Activated naive CD8-positive, alpha-beta T cell treated with anti-CD3 and anti-CD28 coated beads for 36 hours (primary cell): ENCODE results near the gene COG5. TPM values are rescaled to one million over a fixed set of nuclear protein-coding genes. Genes with fewer than 3 reads are reported as not detected.
A peak's percentile ranks its signal among the peaks of the same experiment; 100 is the strongest.

Experiments used
- DNase-seq: peaks from one replicate; pipeline ENCODE4 v3.0.0; 2021
- H3K27ac Mint-ChIP-seq: one replicate; pipeline ENCODE4 v1.8.0; 2022; ENCODE audit warnings: mild to moderate bottlenecking, moderate library complexity, mixed read lengths
- H3K27me3 Mint-ChIP-seq: one replicate; pipeline ENCODE4 v1.8.0; 2022; ENCODE audit warnings: mild to moderate bottlenecking, mixed read lengths
- H3K36me3 Mint-ChIP-seq: one replicate; pipeline ENCODE4 v1.8.0; 2021; ENCODE audit warnings: mild to moderate bottlenecking, mixed read lengths
- H3K4me1 Mint-ChIP-seq: one replicate; pipeline ENCODE4 v1.8.0; 2021; ENCODE audit warnings: mixed read lengths
- H3K4me3 Mint-ChIP-seq: one replicate; pipeline ENCODE4 v1.8.0; 2022; ENCODE audit warnings: mild to moderate bottlenecking, moderate library complexity, mixed read lengths
- H3K9me3 Mint-ChIP-seq: one replicate; pipeline ENCODE4 v1.8.0; 2022; ENCODE audit warnings: mixed read lengths
- total RNA-seq, 2 experiments: library from RNA; stranded (reverse); gene quantifications; one replicate each; pipeline ENCODE4 v1.2.3, GENCODE V29; 2021

COG5 gene
- total RNA-seq, 2 experiments from 2014 or later = 29.6 TPM

GRCh38 chr7:107591421-107591820, 27.7 kb upstream of the COG5 start:
- Mint-ChIP-seq H3K4me3 (no peak overlapping the region), H3K36me3 (no peaks in the 10 kb centered on the region)

GRCh38 chr7:107588529-107589130, 24.9 kb upstream of the COG5 start:
- Mint-ChIP-seq H3K4me3 (no peak overlapping the region), H3K27me3 (no peaks in the 10 kb centered on the region), H3K36me3 (peaks cover 15% of the 10 kb centered on the region), H3K27ac (no peak overlapping the region), H3K9me3 (no peaks in the 10 kb centered on the region), H3K4me1 (peaks cover 4% of the 10 kb centered on the region)
- no peak for DNase-seq

More at GRCh38 chr7:107591421-107591820, 27.7 kb upstream of the COG5 start:
- Mint-ChIP-seq H3K9me3 (no peaks in the 10 kb centered on the region), H3K27me3 (no peaks in the 10 kb centered on the region), H3K27ac (no peak overlapping the region), H3K4me1 (peaks cover 3% of the 10 kb centered on the region)
- DNase-seq = no peak

- DNase-seq = no peak
- no peak overlapping the region for H3K4me3 Mint-ChIP-seq
- H3K36me3 Mint-ChIP-seq = peaks cover 15% of the 10 kb centered on the region
- no peak overlapping the region for H3K27ac Mint-ChIP-seq
- no peaks in the 10 kb centered on the region for H3K9me3 Mint-ChIP-seq
- H3K4me1 Mint-ChIP-seq = peaks cover 13% of the 10 kb centered on the region
- no peaks in the 10 kb centered on the region for H3K27me3 Mint-ChIP-seq
Observed at GRCh38 chr7:107584716-107585115, 21.0 kb upstream of the COG5 start.

GRCh38 chr7:107582875-107583274, 19.2 kb upstream of the COG5 start:
- H3K9me3 Mint-ChIP-seq = no peaks in the 10 kb centered on the region
- peaks cover 17% of the 10 kb centered on the region for H3K4me1 Mint-ChIP-seq
- DNase-seq = no peak
- H3K27ac Mint-ChIP-seq = no peak overlapping the region
- no peaks in the 10 kb centered on the region for H3K27me3 Mint-ChIP-seq
- H3K4me3 Mint-ChIP-seq = no peak overlapping the region
- H3K36me3 Mint-ChIP-seq = peaks cover 20% of the 10 kb centered on the region

DNA sequence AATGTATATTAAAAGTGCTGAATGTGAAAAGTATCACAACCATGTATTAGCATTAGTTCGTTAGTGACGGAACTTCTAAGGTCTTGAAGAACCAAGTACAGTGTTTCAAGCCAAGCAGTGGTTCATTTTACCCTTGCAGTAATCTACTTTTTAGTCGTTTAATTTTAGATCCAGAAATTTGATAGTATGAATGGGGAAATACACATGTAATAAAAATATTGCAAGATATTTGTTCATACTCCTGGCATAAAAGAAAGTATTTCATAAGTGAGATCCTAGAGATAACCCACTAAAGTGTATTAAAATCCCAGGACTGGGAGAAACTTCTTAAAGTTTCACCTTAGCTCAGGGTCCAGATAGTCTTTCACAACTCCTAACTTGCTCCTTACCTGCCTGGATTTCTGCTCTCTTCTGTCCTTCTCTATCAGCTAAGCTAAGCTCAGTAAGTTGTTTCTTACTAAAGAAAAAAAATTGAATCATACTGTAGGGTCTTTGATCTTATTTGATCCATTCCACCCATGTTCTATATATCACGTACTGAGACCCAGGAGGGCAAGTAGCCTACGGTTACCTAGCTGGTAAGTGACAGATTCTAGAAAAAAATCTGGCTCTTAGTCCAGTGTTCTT, 17.8 kb upstream of the COG5 start:
- H3K4me3 Mint-ChIP-seq = peak overlapping the region; percentile 54
- H3K27ac Mint-ChIP-seq = no peak overlapping the region
- peaks cover 20% of the 10 kb centered on the region for H3K36me3 Mint-ChIP-seq

DNA sequence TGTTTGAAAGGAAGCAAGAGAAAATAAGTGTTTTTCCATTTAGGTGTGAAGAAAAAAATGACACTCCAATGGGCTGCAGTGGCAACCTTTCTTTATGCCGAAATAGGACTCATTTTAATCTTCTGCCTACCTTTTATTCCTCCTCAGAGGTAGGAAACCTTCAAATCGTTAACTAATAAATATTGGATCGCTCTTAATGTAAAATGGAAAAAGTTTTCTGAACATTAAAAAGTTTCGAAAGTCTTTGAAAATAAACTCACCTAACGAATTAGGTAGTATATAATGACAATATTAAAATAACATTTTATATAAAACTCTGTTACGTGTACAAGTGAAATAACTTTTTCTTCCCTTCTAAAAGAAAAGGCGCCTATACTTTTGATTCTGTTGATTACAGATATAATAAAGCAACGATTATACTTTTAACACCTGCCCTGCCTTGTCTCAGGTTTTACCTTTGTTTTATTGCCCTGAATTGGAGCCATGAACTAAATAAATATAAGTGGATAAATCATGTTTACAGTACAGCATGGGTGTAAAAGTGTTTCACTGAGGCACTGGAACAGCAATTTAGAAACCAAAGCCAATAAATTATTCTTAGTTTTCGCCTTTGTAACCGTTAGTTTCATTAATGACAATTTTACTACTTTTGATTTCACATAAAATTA, 17.1 kb upstream of the COG5 start:
- no peak for DNase-seq
- H3K36me3 Mint-ChIP-seq = peaks cover 19% of the 10 kb centered on the region
- H3K4me1 Mint-ChIP-seq = peaks cover 17% of the 10 kb centered on the region
- no peaks in the 10 kb centered on the region for H3K9me3 Mint-ChIP-seq
- H3K27me3 Mint-ChIP-seq = no peaks in the 10 kb centered on the region
- H3K4me3 Mint-ChIP-seq = peak overlapping the region; percentile 76
- H3K27ac Mint-ChIP-seq = peak overlapping the region; percentile 38

More for the DNA sequence above, 17.8 kb upstream of the COG5 start:
- H3K27me3 Mint-ChIP-seq = no peaks in the 10 kb centered on the region
- no peak for DNase-seq
- peaks cover 17% of the 10 kb centered on the region for H3K4me1 Mint-ChIP-seq
- no peaks in the 10 kb centered on the region for H3K9me3 Mint-ChIP-seq

- Mint-ChIP-seq H3K27ac (peak within 1 kb of the TSS; percentile 85), H3K36me3 (peaks cover 14% of the 10 kb centered on the region), H3K4me3 (peak within 1 kb of the TSS; percentile 88), H3K4me1 (peaks cover 17% of the 10 kb centered on the region), H3K9me3 (no peaks in the 10 kb centered on the region), H3K27me3 (no peaks in the 10 kb centered on the region)
- DNase-seq = peak; percentile 82
Observed at GRCh38 chr7:107579885-107580715, 16.4 kb upstream of the COG5 start, which contains the start of gene BCAP29. TSS of gene BCAP29 (plus strand) at chr7:107580246. CDS start at chr7:107580773, 527 bp downstream.

DNA sequence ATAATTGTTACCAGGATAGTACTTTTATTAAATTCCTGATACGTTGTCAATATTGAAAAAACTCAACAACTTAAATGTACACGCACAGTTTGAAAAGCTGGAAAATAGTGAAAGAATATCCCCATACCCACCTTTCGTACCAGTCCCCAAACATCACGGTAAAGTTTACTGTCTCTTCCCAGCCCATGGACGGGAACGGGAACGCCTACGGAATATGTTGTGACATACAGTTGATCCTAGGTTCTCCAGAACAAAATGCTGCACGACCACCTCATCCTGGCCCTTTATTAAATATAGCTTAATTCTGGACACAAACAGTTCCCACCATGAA, 15.8 kb upstream of the COG5 start:
- Mint-ChIP-seq H3K27ac (peak overlapping the region; percentile 85), H3K4me3 (peak overlapping the region; percentile 88), H3K9me3 (no peaks in the 10 kb centered on the region), H3K36me3 (peaks cover 14% of the 10 kb centered on the region), H3K27me3 (no peaks in the 10 kb centered on the region), H3K4me1 (peaks cover 16% of the 10 kb centered on the region)
- DNase-seq = no peak

- Mint-ChIP-seq H3K27ac (no peak overlapping the region), H3K27me3 (no peaks in the 10 kb centered on the region), H3K9me3 (no peaks in the 10 kb centered on the region), H3K4me3 (no peak overlapping the region), H3K36me3 (peaks cover 26% of the 10 kb centered on the region), H3K4me1 (peaks cover 5% of the 10 kb centered on the region)
- no peak for DNase-seq
Observed at GRCh38 chr7:107573537-107573936, 9.8 kb upstream of the COG5 start.

DNA sequence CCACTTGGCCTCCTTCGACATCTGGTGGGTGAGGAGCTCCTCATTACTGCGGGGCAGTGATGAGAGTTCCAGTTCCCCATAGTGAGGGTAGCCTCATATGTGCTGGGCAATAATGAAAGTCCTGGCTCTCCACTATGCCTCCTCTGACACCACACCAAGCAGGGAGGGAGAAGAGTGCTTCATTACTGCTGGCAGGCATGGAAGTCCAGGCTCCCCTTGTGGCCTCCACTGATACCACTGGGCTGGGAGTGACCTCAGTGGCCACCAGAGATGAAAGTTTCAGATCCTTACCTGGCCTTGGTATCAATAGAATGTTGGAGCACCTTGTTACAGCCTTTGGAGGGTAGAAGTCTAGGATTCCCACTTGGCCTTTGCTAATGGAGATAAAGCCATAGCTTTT, 6.6 kb upstream of the COG5 start:
- no peak overlapping the region for H3K27ac Mint-ChIP-seq
- no peaks in the 10 kb centered on the region for H3K27me3 Mint-ChIP-seq
- no peak for DNase-seq
- H3K36me3 Mint-ChIP-seq = peaks cover 30% of the 10 kb centered on the region
- no peak overlapping the region for H3K4me3 Mint-ChIP-seq
- H3K4me1 Mint-ChIP-seq = peaks cover 6% of the 10 kb centered on the region
- H3K9me3 Mint-ChIP-seq = no peaks in the 10 kb centered on the region

DNA sequence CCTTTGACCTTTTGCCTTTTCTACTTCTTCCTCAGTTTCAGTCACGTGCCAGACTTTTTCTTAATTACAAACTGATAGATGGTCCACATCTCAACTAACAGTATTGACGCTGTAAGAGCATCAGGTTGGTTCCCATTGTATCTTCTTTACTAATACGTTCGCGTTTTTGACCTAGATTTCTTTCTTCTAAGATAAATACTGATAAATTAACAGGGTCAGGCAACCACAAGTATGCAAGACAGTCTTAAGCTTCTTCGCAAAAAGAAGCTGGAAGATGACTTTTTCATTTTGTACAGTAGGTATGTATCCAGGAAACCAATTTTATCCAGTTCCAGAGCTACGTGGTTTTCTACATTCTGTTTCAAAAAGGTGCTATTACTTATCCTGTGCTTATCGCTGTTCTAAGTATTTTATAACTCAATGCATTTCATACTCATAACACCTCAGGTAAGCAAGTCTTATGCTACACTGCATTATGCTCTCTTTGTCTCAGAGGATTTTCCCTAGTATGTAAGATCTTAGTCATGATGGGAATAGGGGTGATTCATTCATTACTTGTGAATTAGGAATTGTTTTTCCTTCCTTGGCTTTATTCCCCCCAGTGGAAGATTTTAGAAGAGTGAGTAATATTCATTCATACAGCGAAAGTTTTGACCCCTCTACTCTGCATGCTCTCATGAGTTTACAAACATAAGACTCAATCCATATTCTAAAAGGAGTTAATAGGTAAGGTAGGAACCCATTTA, 1.0 kb upstream of the COG5 start:
- Mint-ChIP-seq H3K4me3 (peak overlapping the region; percentile 83), H3K27me3 (no peaks in the 10 kb centered on the region), H3K9me3 (no peaks in the 10 kb centered on the region), H3K36me3 (peaks cover 23% of the 10 kb centered on the region), H3K27ac (peak overlapping the region; percentile 87), H3K4me1 (peaks cover 47% of the 10 kb centered on the region)
- DNase-seq = no peak

DNA sequence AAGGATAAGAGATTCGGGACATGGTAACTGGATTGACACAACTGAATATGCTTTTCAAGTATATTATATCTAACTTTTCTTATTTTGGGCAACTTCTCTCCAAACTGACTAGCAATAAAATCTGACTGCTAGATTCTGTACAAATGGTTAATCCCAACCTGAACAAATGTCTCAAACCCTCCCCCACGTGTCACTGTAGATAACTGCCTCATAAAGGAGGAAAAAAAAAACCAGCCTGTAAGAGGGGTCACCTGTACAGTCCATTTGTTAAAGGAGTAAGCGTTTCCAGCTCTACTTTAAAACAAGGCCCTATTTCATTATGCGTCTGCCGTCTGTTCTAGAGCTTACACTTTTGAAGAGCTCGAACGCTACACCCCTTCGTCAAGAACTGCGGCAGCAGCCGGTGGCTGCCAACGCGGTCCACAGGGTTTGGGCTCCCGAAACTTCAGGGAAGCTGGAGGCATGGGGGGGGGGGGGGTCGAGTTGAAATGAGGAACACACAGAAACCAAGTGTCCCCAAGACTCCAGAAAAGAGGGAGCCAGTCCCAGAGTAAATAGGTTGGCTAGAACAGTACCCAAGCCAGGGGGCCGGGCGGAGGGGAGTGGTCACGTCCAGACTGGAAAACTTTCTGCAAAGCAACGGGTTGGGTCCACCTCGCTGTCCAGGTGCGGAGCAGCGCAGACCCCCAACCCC, 492 bp downstream of the COG5 start:
- no peak for DNase-seq
- Mint-ChIP-seq H3K27ac (peak overlapping the region; percentile 87), H3K9me3 (no peaks in the 10 kb centered on the region), H3K4me1 (peaks cover 51% of the 10 kb centered on the region), H3K27me3 (no peaks in the 10 kb centered on the region), H3K36me3 (peaks cover 15% of the 10 kb centered on the region), H3K4me3 (peak overlapping the region; percentile 83)

- Mint-ChIP-seq H3K27me3 (no peaks in the 10 kb centered on the region), H3K36me3 (peaks cover 19% of the 10 kb centered on the region), H3K9me3 (no peaks in the 10 kb centered on the region), H3K4me3 (peak overlapping the region; percentile 68), H3K27ac (peak overlapping the region; percentile 87), H3K4me1 (peaks cover 55% of the 10 kb centered on the region)
- DNase-seq = no peak
Observed at GRCh38 chr7:107560898-107561516, 2.7 kb downstream of the COG5 start.

DNA sequence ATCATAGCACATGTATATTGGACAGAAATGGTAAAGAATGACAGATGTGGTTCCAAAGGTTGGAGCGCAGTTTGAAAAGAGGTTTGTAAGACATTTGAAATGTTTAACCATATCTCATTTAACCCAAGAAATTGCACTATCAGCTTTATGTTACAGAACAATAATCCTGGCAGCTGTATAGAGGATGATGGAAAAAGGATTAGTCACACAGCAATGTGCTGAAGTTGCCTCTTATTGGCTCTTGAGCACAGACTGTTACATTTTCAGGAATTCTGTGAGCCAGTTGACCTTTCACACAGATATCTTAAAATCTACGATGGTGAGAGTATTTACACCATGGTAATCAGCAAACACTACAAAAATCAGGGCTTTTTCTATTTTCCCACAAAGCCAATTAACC, 3.9 kb downstream of the COG5 start:
- H3K27me3 Mint-ChIP-seq = no peaks in the 10 kb centered on the region
- H3K4me3 Mint-ChIP-seq = no peak overlapping the region
- no peaks in the 10 kb centered on the region for H3K9me3 Mint-ChIP-seq
- H3K27ac Mint-ChIP-seq = peak overlapping the region; percentile 74
- no peak for DNase-seq
- peaks cover 55% of the 10 kb centered on the region for H3K4me1 Mint-ChIP-seq
- peaks cover 25% of the 10 kb centered on the region for H3K36me3 Mint-ChIP-seq
